ENCODE results near the gene PTPRC.

Gene PTPRC

GRCh38 chr1:198797656-198798055 lies 158.8 kb downstream of the PTPRC start:
- Histone ChIP-seq H3K27me3 (ENCODE audit: insufficient read depth, low read depth, severe bottlenecking) (no peaks in the 10 kb centered on the region), H3K9me3 (ENCODE audit: severe bottlenecking) (peaks cover 18% of the 10 kb centered on the region), H3K36me3 (no peaks in the 10 kb centered on the region), H3K27ac (no peak overlapping the region), H3K4me3 (ENCODE audit: low read depth, low read length) (no peak overlapping the region)
- DNase-seq: no peak
- TF ChIP-seq, protein P1, sequence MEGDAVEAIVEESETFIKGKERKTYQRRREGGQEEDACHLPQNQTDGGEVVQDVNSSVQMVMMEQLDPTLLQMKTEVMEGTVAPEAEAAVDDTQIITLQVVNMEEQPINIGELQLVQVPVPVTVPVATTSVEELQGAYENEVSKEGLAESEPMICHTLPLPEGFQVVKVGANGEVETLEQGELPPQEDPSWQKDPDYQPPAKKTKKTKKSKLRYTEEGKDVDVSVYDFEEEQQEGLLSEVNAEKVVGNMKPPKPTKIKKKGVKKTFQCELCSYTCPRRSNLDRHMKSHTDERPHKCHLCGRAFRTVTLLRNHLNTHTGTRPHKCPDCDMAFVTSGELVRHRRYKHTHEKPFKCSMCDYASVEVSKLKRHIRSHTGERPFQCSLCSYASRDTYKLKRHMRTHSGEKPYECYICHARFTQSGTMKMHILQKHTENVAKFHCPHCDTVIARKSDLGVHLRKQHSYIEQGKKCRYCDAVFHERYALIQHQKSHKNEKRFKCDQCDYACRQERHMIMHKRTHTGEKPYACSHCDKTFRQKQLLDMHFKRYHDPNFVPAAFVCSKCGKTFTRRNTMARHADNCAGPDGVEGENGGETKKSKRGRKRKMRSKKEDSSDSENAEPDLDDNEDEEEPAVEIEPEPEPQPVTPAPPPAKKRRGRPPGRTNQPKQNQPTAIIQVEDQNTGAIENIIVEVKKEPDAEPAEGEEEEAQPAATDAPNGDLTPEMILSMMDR (IDR thresholded peaks at IDR 0.05; ENCODE audit: low read depth, low read length): no peak

DNA sequence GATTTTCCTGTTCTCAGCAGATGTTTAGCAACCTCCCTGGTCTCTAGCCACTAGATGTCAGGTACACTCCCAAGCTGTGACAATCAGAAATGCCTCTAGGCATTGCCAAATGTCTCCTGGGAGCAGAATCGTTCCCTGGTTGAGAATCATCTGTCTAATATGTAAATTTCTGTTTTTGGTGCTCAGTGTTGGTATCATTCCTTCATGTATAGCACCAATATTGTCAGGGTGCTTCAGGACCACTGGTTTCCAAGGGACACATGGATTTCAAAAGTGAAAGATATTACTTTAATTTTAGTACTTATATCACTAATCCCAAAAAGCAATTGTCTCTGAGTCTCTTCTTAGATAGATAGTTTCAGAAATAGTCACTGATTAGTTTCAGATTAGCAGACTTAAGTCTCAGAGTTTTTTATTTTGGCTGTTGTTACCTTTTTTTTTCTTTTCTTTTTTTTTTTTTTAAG lies 160.1 kb downstream of the PTPRC start:
- peak; percentile 30 for DNase-seq
- H3K27me3 ChIP-seq (ENCODE audit: insufficient read depth, low read depth, severe bottlenecking): no peaks in the 10 kb centered on the region
- H3K9me3 ChIP-seq (ENCODE audit: severe bottlenecking): peaks cover 18% of the 10 kb centered on the region
- H3K36me3 ChIP-seq: no peaks in the 10 kb centered on the region
- H3K4me3 ChIP-seq (ENCODE audit: low read depth, low read length): no peak overlapping the region
- H3K27ac ChIP-seq: no peak overlapping the region
- TF ChIP-seq, protein P1 (IDR thresholded peaks at IDR 0.05; ENCODE audit: low read depth, low read length): peak; percentile 24; the same call in 1 of the 2 replicates

- no peak for DNase-seq
- no peaks in the 10 kb centered on the region for H3K27me3 ChIP-seq (ENCODE audit: insufficient read depth, low read depth, severe bottlenecking)
- H3K27ac ChIP-seq: no peak overlapping the region
- H3K4me3 ChIP-seq (ENCODE audit: low read depth, low read length): no peak overlapping the region
- TF ChIP-seq, protein P1 (IDR thresholded peaks at IDR 0.05; ENCODE audit: low read depth, low read length): no peak
- no peaks in the 10 kb centered on the region for H3K9me3 ChIP-seq (ENCODE audit: severe bottlenecking)
- no peaks in the 10 kb centered on the region for H3K36me3 ChIP-seq
These were observed 166.8 kb downstream of the PTPRC start for GRCh38 chr1:198805498-198806151.

- no peaks in the 10 kb centered on the region for H3K27me3 ChIP-seq (ENCODE audit: insufficient read depth, low read depth, severe bottlenecking)
- no peaks in the 10 kb centered on the region for H3K36me3 ChIP-seq
- H3K9me3 ChIP-seq (ENCODE audit: severe bottlenecking): no peaks in the 10 kb centered on the region
- H3K27ac ChIP-seq: no peak overlapping the region
- H3K4me3 ChIP-seq (ENCODE audit: low read depth, low read length): no peak overlapping the region
- TF ChIP-seq, protein P1 (IDR thresholded peaks at IDR 0.05; ENCODE audit: low read depth, low read length): no peak
- DNase-seq: no peak
These were observed 168.0 kb downstream of the PTPRC start for GRCh38 chr1:198806861-198807260.
